ENCODE data around the gene ADAM12.

Gene ADAM12

GRCh38 chr10:126155528-126155927, 232.7 kb downstream of the ADAM12 start:
- H3K9me3 ChIP-seq: no peaks in the 10 kb centered on the region
- H3K4me3 ChIP-seq (ENCODE audit: low read depth, low read length): no peak overlapping the region
- no peak for DNase-seq
- no peaks in the 10 kb centered on the region for H3K4me1 ChIP-seq
- no peaks in the 10 kb centered on the region for H3K27me3 ChIP-seq
- no peaks in the 10 kb centered on the region for H3K36me3 ChIP-seq
- TF ChIP-seq, protein P1, sequence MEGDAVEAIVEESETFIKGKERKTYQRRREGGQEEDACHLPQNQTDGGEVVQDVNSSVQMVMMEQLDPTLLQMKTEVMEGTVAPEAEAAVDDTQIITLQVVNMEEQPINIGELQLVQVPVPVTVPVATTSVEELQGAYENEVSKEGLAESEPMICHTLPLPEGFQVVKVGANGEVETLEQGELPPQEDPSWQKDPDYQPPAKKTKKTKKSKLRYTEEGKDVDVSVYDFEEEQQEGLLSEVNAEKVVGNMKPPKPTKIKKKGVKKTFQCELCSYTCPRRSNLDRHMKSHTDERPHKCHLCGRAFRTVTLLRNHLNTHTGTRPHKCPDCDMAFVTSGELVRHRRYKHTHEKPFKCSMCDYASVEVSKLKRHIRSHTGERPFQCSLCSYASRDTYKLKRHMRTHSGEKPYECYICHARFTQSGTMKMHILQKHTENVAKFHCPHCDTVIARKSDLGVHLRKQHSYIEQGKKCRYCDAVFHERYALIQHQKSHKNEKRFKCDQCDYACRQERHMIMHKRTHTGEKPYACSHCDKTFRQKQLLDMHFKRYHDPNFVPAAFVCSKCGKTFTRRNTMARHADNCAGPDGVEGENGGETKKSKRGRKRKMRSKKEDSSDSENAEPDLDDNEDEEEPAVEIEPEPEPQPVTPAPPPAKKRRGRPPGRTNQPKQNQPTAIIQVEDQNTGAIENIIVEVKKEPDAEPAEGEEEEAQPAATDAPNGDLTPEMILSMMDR (IDR thresholded peaks at IDR 0.05; ENCODE audit: low read depth, low read length): no peak

- Histone ChIP-seq H3K9me3 (no peaks in the 10 kb centered on the region), H3K4me3 (ENCODE audit: low read depth, low read length) (no peak overlapping the region), H3K36me3 (no peaks in the 10 kb centered on the region), H3K4me1 (no peaks in the 10 kb centered on the region), H3K27me3 (no peaks in the 10 kb centered on the region)
- TF ChIP-seq, protein P1 (IDR thresholded peaks at IDR 0.05; ENCODE audit: low read depth, low read length): no peak
- DNase-seq: no peak
Observed at GRCh38 chr10:126153711-126154628, 234.3 kb downstream of the ADAM12 start.

GRCh38 chr10:126147866-126148587, 240.2 kb downstream of the ADAM12 start:
- no peak overlapping the region for H3K4me3 ChIP-seq (ENCODE audit: low read depth, low read length)
- DNase-seq: no peak
- TF ChIP-seq, protein P1 (IDR thresholded peaks at IDR 0.05; ENCODE audit: low read depth, low read length): no peak

GRCh38 chr10:126146771-126147170, 241.5 kb downstream of the ADAM12 start:
- Histone ChIP-seq H3K4me1 (no peaks in the 10 kb centered on the region; the same call in 1 of the 2 replicates), H3K27me3 (no peaks in the 10 kb centered on the region), H3K4me3 (ENCODE audit: low read depth, low read length) (no peak overlapping the region), H3K9me3 (no peaks in the 10 kb centered on the region), H3K36me3 (no peaks in the 10 kb centered on the region)
- TF ChIP-seq, protein P1 (IDR thresholded peaks at IDR 0.05; ENCODE audit: low read depth, low read length): no peak
- no peak for DNase-seq

More at GRCh38 chr10:126147866-126148587, 240.2 kb downstream of the ADAM12 start:
- no peaks in the 10 kb centered on the region for H3K27me3 ChIP-seq
- no peaks in the 10 kb centered on the region for H3K9me3 ChIP-seq
- H3K36me3 ChIP-seq: no peaks in the 10 kb centered on the region
- H3K4me1 ChIP-seq: no peaks in the 10 kb centered on the region; the same call in 1 of the 2 replicates

GRCh38 chr10:126143117-126143516, 245.2 kb downstream of the ADAM12 start:
- TF ChIP-seq, protein P1 (IDR thresholded peaks at IDR 0.05; ENCODE audit: low read depth, low read length): no peak
- Histone ChIP-seq H3K36me3 (no peaks in the 10 kb centered on the region), H3K9me3 (no peaks in the 10 kb centered on the region), H3K4me3 (ENCODE audit: low read depth, low read length) (no peak overlapping the region), H3K4me1 (no peaks in the 10 kb centered on the region; the same call in 1 of the 2 replicates), H3K27me3 (no peaks in the 10 kb centered on the region)
- no peak for DNase-seq

Measured in BE2C (cell line).